HG03064 (cell line): Measurements from ENCODE around the gene PGBD5.

ENCODE experiments used
- ATAC-seq: cut with Tn5 transposase; IDR thresholded peaks from one replicate; pipeline ENCODE4 v1.9.1; 2021; ENCODE audit warnings: low read depth; ENCODE audit not compliant: unreplicated experiment

Gene PGBD5

GRCh38 chr1:230354005-230354404 is 72.1 kb downstream of the PGBD5 start:
- ATAC-seq: no peak

- ATAC-seq: no peak
Observed at GRCh38 chr1:230352537-230352936, 73.6 kb downstream of the PGBD5 start.

- no peak for ATAC-seq
Observed at GRCh38 chr1:230351983-230352382, 74.1 kb downstream of the PGBD5 start.

GRCh38 chr1:230351514-230351913 is 74.6 kb downstream of the PGBD5 start:
- ATAC-seq: no peak

GRCh38 chr1:230350208-230350921 is 75.8 kb downstream of the PGBD5 start:
- ATAC-seq: no peak

GRCh38 chr1:230349020-230349393 is 77.1 kb downstream of the PGBD5 start:
- ATAC-seq: no peak

GRCh38 chr1:230348386-230349019 is 77.6 kb downstream of the PGBD5 start:
- ATAC-seq: no peak

- no peak for ATAC-seq
Observed at GRCh38 chr1:230347896-230348295, 78.2 kb downstream of the PGBD5 start.

GRCh38 chr1:230345139-230345885 is 80.8 kb downstream of the PGBD5 start:
- ATAC-seq: no peak

GRCh38 chr1:230342699-230343098 is 83.4 kb downstream of the PGBD5 start:
- ATAC-seq: no peak

GRCh38 chr1:230342019-230342418 is 84.1 kb downstream of the PGBD5 start:
- no peak for ATAC-seq

- no peak for ATAC-seq
Observed at GRCh38 chr1:230341162-230341546, 85.0 kb downstream of the PGBD5 start.

GRCh38 chr1:230340526-230341161 is 85.5 kb downstream of the PGBD5 start:
- ATAC-seq: no peak

GRCh38 chr1:230339033-230339432 is 87.1 kb downstream of the PGBD5 start:
- ATAC-seq: no peak

GRCh38 chr1:230337266-230337665 is 88.9 kb downstream of the PGBD5 start:
- ATAC-seq: no peak

- no peak for ATAC-seq
Observed at GRCh38 chr1:230335861-230336522, 90.1 kb downstream of the PGBD5 start.

- ATAC-seq: no peak
Observed at GRCh38 chr1:230334447-230334837, 91.7 kb downstream of the PGBD5 start.

GRCh38 chr1:230333590-230334446 is 92.3 kb downstream of the PGBD5 start:
- ATAC-seq: no peak

GRCh38 chr1:230332575-230333066 is 93.5 kb downstream of the PGBD5 start:
- no peak for ATAC-seq

- no peak for ATAC-seq
Observed at GRCh38 chr1:230332061-230332460, 94.1 kb downstream of the PGBD5 start.
